Measurements from ENCODE around the gene UBE2O. TPM values are rescaled to one million over a fixed set of nuclear protein-coding genes. Genes with fewer than 3 reads are reported as not detected.

The UBE2O gene
- total and polyA plus RNA-seq, 4 donors: 3.3 to 71.5 (median 9.2) TPM

- H3K9ac ChIP-seq (ENCODE audit: low read depth in 1 of 2, low read length in 2 of 2): no peak overlapping the region
- no peaks in the 10 kb centered on the region for H3K9me3 ChIP-seq (ENCODE audit: control insufficient read depth in 4 of 4, low read length in 3 of 4)
- no peaks in the 10 kb centered on the region for H3K4me1 ChIP-seq (ENCODE audit: control insufficient read depth in 4 of 4, insufficient read depth in 4 of 4, low read length in 3 of 4)
- H3K36me3 ChIP-seq (ENCODE audit: control insufficient read depth in 4 of 4, insufficient read depth in 3 of 4, low read depth in 1 of 4, low read length in 3 of 4): peaks cover 0 to 27% (median 9%) of the 10 kb centered on the region in 4 donors
- WGBS: 97% methylated on average over 20 of the region's 20 CpGs
- no peaks in the 10 kb centered on the region for H3K27me3 ChIP-seq (ENCODE audit: control insufficient read depth in 4 of 4, insufficient read depth in 4 of 4, low read length in 3 of 4)
- no peak for DNase-seq (ENCODE audit: low spot score)
- H3K27ac ChIP-seq (ENCODE audit: low read depth in 1 of 2, low read length in 2 of 2): no peak overlapping the region
- TF ChIP-seq NR2F2 (IDR thresholded peaks at IDR 0.05) (no peak), RAD21 (IDR thresholded peaks at IDR 0.05) (no peak), HNF4A (conservative IDR thresholded peaks at IDR 0.05) (no peak), RXRA (IDR thresholded peaks at IDR 0.05) (no peak), HNF4G (IDR thresholded peaks at IDR 0.05) (no peak), FOXA1 (IDR thresholded peaks at IDR 0.05) (no peak), YY1 (IDR thresholded peaks at IDR 0.05) (no peak), FOXA2 (IDR thresholded peaks at IDR 0.05) (no peak), SP1 (IDR thresholded peaks at IDR 0.05) (no peak), EGR1 (IDR thresholded peaks at IDR 0.05; ENCODE audit: low read depth in 2 of 2) (no peak), ZBTB33 (IDR thresholded peaks at IDR 0.05) (no peak), TAF1 (conservative IDR thresholded peaks at IDR 0.05) (no peak)
- TF ChIP-seq, protein P1, sequence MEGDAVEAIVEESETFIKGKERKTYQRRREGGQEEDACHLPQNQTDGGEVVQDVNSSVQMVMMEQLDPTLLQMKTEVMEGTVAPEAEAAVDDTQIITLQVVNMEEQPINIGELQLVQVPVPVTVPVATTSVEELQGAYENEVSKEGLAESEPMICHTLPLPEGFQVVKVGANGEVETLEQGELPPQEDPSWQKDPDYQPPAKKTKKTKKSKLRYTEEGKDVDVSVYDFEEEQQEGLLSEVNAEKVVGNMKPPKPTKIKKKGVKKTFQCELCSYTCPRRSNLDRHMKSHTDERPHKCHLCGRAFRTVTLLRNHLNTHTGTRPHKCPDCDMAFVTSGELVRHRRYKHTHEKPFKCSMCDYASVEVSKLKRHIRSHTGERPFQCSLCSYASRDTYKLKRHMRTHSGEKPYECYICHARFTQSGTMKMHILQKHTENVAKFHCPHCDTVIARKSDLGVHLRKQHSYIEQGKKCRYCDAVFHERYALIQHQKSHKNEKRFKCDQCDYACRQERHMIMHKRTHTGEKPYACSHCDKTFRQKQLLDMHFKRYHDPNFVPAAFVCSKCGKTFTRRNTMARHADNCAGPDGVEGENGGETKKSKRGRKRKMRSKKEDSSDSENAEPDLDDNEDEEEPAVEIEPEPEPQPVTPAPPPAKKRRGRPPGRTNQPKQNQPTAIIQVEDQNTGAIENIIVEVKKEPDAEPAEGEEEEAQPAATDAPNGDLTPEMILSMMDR (IDR thresholded peaks at IDR 0.05; ENCODE audit: low read depth, low read length, missing input control): no peak
- TF ChIP-seq, protein P2, sequence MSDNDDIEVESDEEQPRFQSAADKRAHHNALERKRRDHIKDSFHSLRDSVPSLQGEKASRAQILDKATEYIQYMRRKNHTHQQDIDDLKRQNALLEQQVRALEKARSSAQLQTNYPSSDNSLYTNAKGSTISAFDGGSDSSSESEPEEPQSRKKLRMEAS (IDR thresholded peaks at IDR 0.05): no peak
- no peak overlapping the region for H3K4me3 ChIP-seq (ENCODE audit: low read depth in 1 of 3, low read length in 3 of 3)
Measured at GRCh38 chr17:76476736-76477135, 23.8 kb upstream of the UBE2O start.

- Histone ChIP-seq H3K27ac (ENCODE audit: low read depth in 1 of 2, low read length in 2 of 2) (no peak overlapping the region), H3K4me1 (ENCODE audit: control insufficient read depth in 4 of 4, insufficient read depth in 4 of 4, low read length in 3 of 4) (no peaks in the 10 kb centered on the region), H3K27me3 (ENCODE audit: control insufficient read depth in 4 of 4, insufficient read depth in 4 of 4, low read length in 3 of 4) (no peaks in the 10 kb centered on the region), H3K36me3 (ENCODE audit: control insufficient read depth in 4 of 4, insufficient read depth in 3 of 4, low read depth in 1 of 4, low read length in 3 of 4) (peaks cover 0 to 34% (median 9%) of the 10 kb centered on the region in 4 donors), H3K4me3 (ENCODE audit: low read depth in 1 of 3, low read length in 3 of 3) (no peak overlapping the region), H3K9me3 (ENCODE audit: control insufficient read depth in 4 of 4, low read length in 3 of 4) (no peaks in the 10 kb centered on the region), H3K9ac (ENCODE audit: low read depth in 1 of 2, low read length in 2 of 2) (no peak overlapping the region)
- no peak for DNase-seq (ENCODE audit: low spot score)
- 96% methylated on average over 6 of the region's 6 CpGs for WGBS
- TF ChIP-seq RAD21 (IDR thresholded peaks at IDR 0.05) (no peak), HNF4A (conservative IDR thresholded peaks at IDR 0.05) (no peak), EGR1 (IDR thresholded peaks at IDR 0.05; ENCODE audit: low read depth in 2 of 2) (no peak), SP1 (IDR thresholded peaks at IDR 0.05) (no peak), JUND (IDR thresholded peaks at IDR 0.05) (no peak), NR2F2 (IDR thresholded peaks at IDR 0.05) (no peak), REST (IDR thresholded peaks at IDR 0.05) (no peak), RXRA (IDR thresholded peaks at IDR 0.05) (no peak), HNF4G (IDR thresholded peaks at IDR 0.05) (no peak), GABPA (IDR thresholded peaks at IDR 0.05 in 1 of 2, conservative IDR thresholded peaks at IDR 0.05 in 1 of 2) (no peak)
Measured at GRCh38 chr17:76475302-76475701, 22.4 kb upstream of the UBE2O start.

Measured in liver (tissue), 9 donors.